Fibroblast of peridontal ligament (primary cell): ENCODE results near the gene FUT2.
"Not testable (repeated sequence)": the region's sequence is repeated elsewhere in the genome, so short reads cannot be mapped to it uniquely, and the experiment has no call there.

Source experiments
- DNase-seq: peaks from one replicate; pipeline ENCODE4 v3.0.0-alpha.2; 2010; ENCODE audit errors: extremely low read depth

The FUT2 gene

GRCh38 chr19:48695743-48696352 is at the start of gene FUT2:
Gene FUT2 (plus strand): TSS chr19:48695971. CDS start chr19:48702957, 6,986 bp downstream.
- no peak for DNase-seq

GRCh38 chr19:48646001-48646721 is 49.6 kb upstream of the FUT2 start, which contains the start of gene CA11:
Gene CA11 (minus strand): TSS chr19:48646187. CDS start chr19:48645632, 555 bp downstream.
- DNase-seq: peak; percentile 63

GRCh38 chr19:48646722-48647216 is 49.0 kb upstream of the FUT2 start:
- no peak for DNase-seq

DNA sequence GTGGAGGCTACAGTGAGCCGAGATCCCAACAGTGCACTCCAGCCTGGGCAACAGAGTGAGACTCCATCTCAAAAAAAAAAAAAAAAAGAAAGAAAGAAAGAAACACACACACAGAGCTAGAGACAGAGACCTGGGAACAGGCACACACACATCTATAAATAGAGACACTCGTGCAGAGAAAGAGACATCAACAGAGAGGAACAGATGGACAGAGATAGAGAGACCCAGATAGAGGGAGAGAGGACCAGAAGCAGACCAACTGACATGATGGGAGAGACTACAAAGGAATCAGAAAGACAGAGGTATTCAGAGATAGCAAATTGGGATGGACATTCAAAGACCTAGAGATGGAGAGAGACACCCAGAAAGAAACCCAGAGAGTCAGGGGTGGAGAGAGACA is 47.6 kb upstream of the FUT2 start:
- DNase-seq: no peak

DNA sequence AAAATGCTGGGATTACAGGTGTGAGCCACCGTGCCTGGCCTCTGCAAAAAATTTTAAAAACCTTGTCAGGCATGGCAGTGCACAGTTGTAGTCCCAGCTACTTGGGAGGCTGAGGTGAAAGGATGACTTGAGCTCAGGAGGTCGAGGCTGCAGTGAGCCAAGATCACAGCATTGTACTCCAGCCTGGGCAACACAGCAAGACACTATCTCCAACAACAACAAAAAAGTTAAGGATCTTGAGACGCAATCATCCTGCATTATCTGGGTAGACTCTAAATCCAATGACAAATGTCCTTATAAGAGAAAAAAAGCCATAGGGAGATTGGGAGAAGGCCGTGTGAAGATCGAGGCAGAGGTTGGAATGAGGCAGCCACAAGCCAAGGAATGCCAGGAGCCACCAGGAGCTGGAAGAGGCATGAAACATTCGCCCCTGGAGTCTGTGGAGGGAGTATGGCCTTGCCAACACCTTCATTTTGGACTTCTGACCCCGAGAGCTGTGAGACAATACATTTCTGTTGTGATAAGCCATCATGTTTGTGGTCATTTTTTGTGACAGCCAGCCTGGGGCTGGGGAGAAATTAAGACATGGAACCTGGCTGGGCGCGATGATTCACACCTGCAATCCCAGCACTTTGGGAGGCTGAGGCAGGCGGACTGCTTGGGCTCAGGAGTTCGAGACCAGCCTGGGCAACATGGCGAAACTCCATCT is 44.6 kb upstream of the FUT2 start:
- no peak for DNase-seq

DNA sequence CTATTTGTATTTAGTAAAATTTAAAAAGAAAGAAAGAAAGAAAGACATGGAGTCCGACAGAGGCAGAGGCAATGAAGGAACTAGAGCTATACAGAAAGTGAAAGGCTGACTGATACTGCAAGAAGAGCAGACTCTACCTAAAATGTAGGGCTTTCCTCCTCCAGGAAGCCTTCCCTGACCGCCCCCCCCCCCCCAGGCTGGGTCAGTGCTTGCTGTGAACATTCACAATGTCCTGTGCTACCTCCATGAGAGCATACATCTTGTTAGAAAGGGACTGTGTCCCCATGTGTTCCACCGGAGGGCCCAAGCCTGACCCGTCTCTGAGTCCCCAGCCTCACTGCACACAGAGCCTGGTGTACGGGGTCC is 44.1 kb upstream of the FUT2 start:
- no peak for DNase-seq

- no peak for DNase-seq
These were observed 41.3 kb upstream of the FUT2 start for GRCh38 chr19:48654299-48655059.

- DNase-seq: peak; percentile 89
These were observed 38.8 kb upstream of the FUT2 start for GRCh38 chr19:48656840-48657474.

- not testable (repeated sequence) for DNase-seq
These were observed 37.9 kb upstream of the FUT2 start for GRCh38 chr19:48657828-48658227.

GRCh38 chr19:48658483-48658882 is 37.3 kb upstream of the FUT2 start:
- no peak for DNase-seq

DNA sequence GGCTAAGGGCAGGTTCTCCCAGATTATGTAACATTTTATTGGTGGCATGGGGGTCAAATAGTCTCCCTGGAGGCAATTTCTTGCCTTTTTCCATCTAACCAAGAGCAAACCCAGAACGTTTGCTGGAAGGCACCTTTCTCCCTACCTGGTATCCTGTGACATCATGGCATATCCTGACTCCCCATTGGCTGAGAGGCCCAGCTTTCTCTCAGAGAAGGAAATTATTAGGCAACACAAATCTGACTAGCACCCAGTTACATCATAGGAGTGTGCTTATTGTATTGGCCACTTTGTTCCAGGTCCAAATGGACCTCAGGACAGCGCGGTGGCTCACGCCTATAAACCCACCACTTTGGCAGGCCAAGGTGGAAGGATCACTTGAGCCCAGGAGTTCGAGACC is 36.0 kb upstream of the FUT2 start:
- DNase-seq: no peak

- DNase-seq: peak; percentile 90
These were observed 34.7 kb upstream of the FUT2 start for GRCh38 chr19:48660852-48661710.

DNA sequence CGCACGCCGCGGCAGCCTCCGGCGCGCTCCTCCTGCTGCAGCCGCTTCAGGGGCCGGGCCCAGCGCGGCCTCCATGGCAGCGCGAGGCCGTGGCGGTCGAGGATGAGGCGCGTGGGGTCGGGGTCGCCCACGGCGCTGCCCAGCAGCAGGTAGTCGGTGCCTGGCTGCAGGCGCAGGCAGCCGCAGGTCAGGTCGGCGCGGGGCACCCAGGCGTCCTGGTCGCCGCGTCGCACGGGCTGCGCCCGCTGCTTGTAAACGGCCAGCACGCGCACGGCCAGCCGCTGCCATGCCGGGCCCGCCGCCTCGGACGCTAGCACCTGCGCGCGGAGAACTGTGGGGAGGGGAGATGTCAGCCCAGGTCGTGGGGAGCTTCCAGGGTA is 34.1 kb upstream of the FUT2 start:
- DNase-seq: no peak

DNA sequence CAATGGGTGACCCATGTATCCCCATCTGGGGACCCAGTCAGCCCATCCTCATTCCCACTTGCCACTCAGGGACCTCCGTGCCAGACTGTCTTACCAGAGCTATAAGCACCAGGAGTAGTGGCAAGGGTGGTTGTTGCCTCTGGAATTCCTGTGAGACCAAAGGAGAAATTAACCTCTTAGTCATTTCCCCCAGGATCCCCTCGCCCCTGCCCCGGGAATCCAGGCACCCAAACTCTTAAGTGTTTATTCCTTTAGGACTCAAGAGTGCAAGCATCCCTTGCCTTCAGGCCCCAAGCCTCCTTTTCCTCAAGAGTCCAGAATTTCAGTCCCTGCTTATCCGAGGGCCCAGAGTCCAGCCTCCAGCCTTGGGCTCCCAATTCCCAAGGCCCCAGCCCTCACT is 32.1 kb upstream of the FUT2 start:
- no peak for DNase-seq

GRCh38 chr19:48664476-48664875 is 31.3 kb upstream of the FUT2 start:
- DNase-seq: no peak

DNA sequence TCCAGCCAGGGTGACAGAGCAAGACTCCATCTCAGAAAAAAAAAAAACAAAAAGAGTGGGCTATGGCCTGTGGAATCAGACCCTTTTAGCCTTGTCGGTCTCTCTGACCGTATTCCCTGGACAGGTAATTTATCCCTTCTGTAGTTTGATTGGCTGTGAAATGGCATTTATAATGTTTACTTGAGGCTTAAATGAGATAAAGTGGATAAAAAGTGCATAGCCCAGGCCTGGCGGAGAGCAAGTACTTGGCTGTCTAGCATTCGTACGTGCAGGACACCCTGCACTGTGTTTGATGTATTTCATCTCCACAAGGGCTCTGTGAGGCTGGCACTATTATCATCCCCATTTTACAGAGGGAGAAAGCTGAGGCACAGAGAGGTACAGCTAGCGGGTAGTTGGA is 30.0 kb upstream of the FUT2 start:
- DNase-seq: no peak

- no peak for DNase-seq
These were observed 27.4 kb upstream of the FUT2 start for GRCh38 chr19:48668332-48668731.

GRCh38 chr19:48668761-48669160 is 27.0 kb upstream of the FUT2 start:
- no peak for DNase-seq

GRCh38 chr19:48669903-48670668 is 25.7 kb upstream of the FUT2 start:
- DNase-seq: no peak
